A172 (cell line): ENCODE results near the gene STARD8. TPM values are rescaled to one million over a fixed set of nuclear protein-coding genes. Genes with fewer than 3 reads are reported as not detected.
"Not testable (repeated sequence)": the region's sequence is repeated elsewhere in the genome, so short reads cannot be mapped to it uniquely, and the experiment has no call there.

Source experiments
- DNase-seq: peaks from one replicate; pipeline ENCODE4 v3.0.0-alpha.2; 2015; ENCODE audit warnings: low spot score
- total RNA-seq: library from RNA; depleted of rRNA; stranded (reverse); fragments of >200 nt; shearing (Covaris generic); gene quantifications from 2 replicates; pipeline ENCODE4 v1.2.3, GENCODE V29; 2014; rRNA removed

STARD8 gene
- 4.6 and 4.9 TPM in 2 replicates for total RNA-seq

- DNase-seq = peak; percentile 78
These were observed at the start of gene STARD8 for GRCh38 chrX:68647156-68647957. STARD8 (plus strand) TSS chrX:68647666; CDS start chrX:68647883, 217 bp downstream.

GRCh38 chrX:68598841-68599240 is 48.6 kb upstream of the STARD8 start:
- no peak for DNase-seq

GRCh38 chrX:68599256-68600152 is 48.0 kb upstream of the STARD8 start:
- DNase-seq = no peak

- not testable (repeated sequence) for DNase-seq
These were observed 43.2 kb upstream of the STARD8 start for GRCh38 chrX:68604216-68604615.

- not testable (repeated sequence) for DNase-seq
These were observed 32.7 kb upstream of the STARD8 start for GRCh38 chrX:68614733-68615132.

GRCh38 chrX:68627986-68628385 is 19.5 kb upstream of the STARD8 start:
- DNase-seq = no peak

- not testable (repeated sequence) for DNase-seq
These were observed 17.5 kb upstream of the STARD8 start for GRCh38 chrX:68629936-68630335.

- DNase-seq = no peak
These were observed 16.1 kb upstream of the STARD8 start for GRCh38 chrX:68631336-68631735.

- no peak for DNase-seq
These were observed 15.0 kb upstream of the STARD8 start for GRCh38 chrX:68632491-68632890.

GRCh38 chrX:68633981-68634380 is 13.5 kb upstream of the STARD8 start:
- DNase-seq = no peak

GRCh38 chrX:68634649-68635227 is 12.7 kb upstream of the STARD8 start:
- DNase-seq = no peak

GRCh38 chrX:68640661-68641060 is 6.8 kb upstream of the STARD8 start:
- no peak for DNase-seq

GRCh38 chrX:68644861-68645260 is 2.6 kb upstream of the STARD8 start:
- DNase-seq = no peak

GRCh38 chrX:68646421-68646820 is 1.0 kb upstream of the STARD8 start:
- no peak for DNase-seq

GRCh38 chrX:68648960-68649359 is 1.5 kb downstream of the STARD8 start:
- no peak for DNase-seq

- DNase-seq = peak; percentile 36
These were observed 3.0 kb downstream of the STARD8 start for GRCh38 chrX:68650491-68650890.

GRCh38 chrX:68651110-68651509 is 3.6 kb downstream of the STARD8 start:
- no peak for DNase-seq

GRCh38 chrX:68652326-68653170 is 5.1 kb downstream of the STARD8 start:
- no peak for DNase-seq

GRCh38 chrX:68654693-68655092 is 7.2 kb downstream of the STARD8 start:
- DNase-seq = no peak

- not testable (repeated sequence) for DNase-seq
These were observed 9.0 kb downstream of the STARD8 start for GRCh38 chrX:68656473-68656872.

GRCh38 chrX:68658530-68658929 is 11.1 kb downstream of the STARD8 start:
- no peak for DNase-seq
